Right ventricle myocardium superior (tissue), 1 donor: ENCODE data around the gene PIPOX. TPM values are rescaled to one million over a fixed set of nuclear protein-coding genes. Genes with fewer than 3 reads are reported as not detected.

Experiments used
- ATAC-seq: fragments of 200-7000 bp; cut with Tn5 transposase; one replicate; pipeline ENCODE4 v1.9.1; 2020; ENCODE audit warnings: mild to moderate bottlenecking; ENCODE audit not compliant: poor library complexity
- DNase-seq: peaks from one replicate; pipeline ENCODE4 v3.0.0-alpha.2; 2020
- intact Hi-C: fragments of 100-400 bp; cut with DNase I; formaldehyde crosslinking; loops from one replicate; pipeline ENCODE4 v1.11.2; 2022
- total RNA-seq: library from RNA; stranded (reverse); fragmentation: NEBNext Ultra II Directional; extraction: Animal tissue kit (Norgen Biotek cat#: 25700); gene quantifications from one replicate; pipeline ENCODE4 v1.2.1, GENCODE V29; 2021
- donor health status: DM: no; HTN: yes; CAD: no; lungs with severe emphysema.

Gene PIPOX
- total RNA-seq, 1 donor from 2014 or later = 1.00 TPM

GRCh38 chr17:29016345-29017210, 26.4 kb upstream of the PIPOX start:
- no peak for DNase-seq
- no peak for ATAC-seq
- intact Hi-C loops = no loop called here

GRCh38 chr17:29018788-29019474, 24.0 kb upstream of the PIPOX start:
- intact Hi-C loops = no loop called here
- no peak for DNase-seq
- ATAC-seq = no peak

GRCh38 chr17:29019475-29020181, 23.3 kb upstream of the PIPOX start:
- no peak for ATAC-seq

GRCh38 chr17:29020576-29020975, 22.4 kb upstream of the PIPOX start:
- DNase-seq (no peak), ATAC-seq (no peak)
- intact Hi-C loops = no loop called here

More at GRCh38 chr17:29019475-29020181, 23.3 kb upstream of the PIPOX start:
- DNase-seq = peak; percentile 45
- intact Hi-C loops = no loop called here

- ATAC-seq = no peak
- intact Hi-C loops = no loop called here
- DNase-seq = no peak
These were observed 21.7 kb upstream of the PIPOX start for GRCh38 chr17:29021226-29021625.

GRCh38 chr17:29022074-29022473, 20.9 kb upstream of the PIPOX start:
- DNase-seq = no peak
- ATAC-seq = no peak
- intact Hi-C loops = no loop called here

- ATAC-seq = no peak
- intact Hi-C loops = no loop called here
- DNase-seq = no peak
These were observed 18.5 kb upstream of the PIPOX start for GRCh38 chr17:29024316-29024952.

GRCh38 chr17:29031488-29031887, 11.5 kb upstream of the PIPOX start:
- intact Hi-C loops = no loop called here
- DNase-seq (no peak), ATAC-seq (no peak)

GRCh38 chr17:29032013-29032856, 10.7 kb upstream of the PIPOX start:
- DNase-seq (no peak), ATAC-seq (no peak)
- intact Hi-C loops = no loop called here

- ATAC-seq (no peak), DNase-seq (no peak)
- intact Hi-C loops = no loop called here
These were observed 10.1 kb upstream of the PIPOX start for GRCh38 chr17:29032857-29033197.

- DNase-seq = no peak
- ATAC-seq = no peak
- intact Hi-C loops = no loop called here
These were observed 8.4 kb upstream of the PIPOX start for GRCh38 chr17:29034510-29034909.

- DNase-seq (no peak), ATAC-seq (no peak)
- intact Hi-C loops = no loop called here
These were observed 6.4 kb upstream of the PIPOX start for GRCh38 chr17:29036584-29036983.

- no peak for ATAC-seq
- intact Hi-C loops = no loop called here
- no peak for DNase-seq
These were observed 5.2 kb upstream of the PIPOX start for GRCh38 chr17:29037739-29038084.

- intact Hi-C loops = no loop called here
- ATAC-seq = no peak
- no peak for DNase-seq
These were observed 4.7 kb upstream of the PIPOX start for GRCh38 chr17:29038085-29038795.

- no peak for DNase-seq
These were observed 3.0 kb upstream of the PIPOX start for GRCh38 chr17:29039764-29040598.

GRCh38 chr17:29041091-29041490, 1.9 kb upstream of the PIPOX start:
- no peak for DNase-seq
- no peak for ATAC-seq
- intact Hi-C loops = no loop called here

More at GRCh38 chr17:29039764-29040598, 3.0 kb upstream of the PIPOX start:
- intact Hi-C loops = no loop called here
- ATAC-seq = no peak

- no peak for ATAC-seq
- intact Hi-C loops = no loop called here
These were observed 1.4 kb upstream of the PIPOX start for GRCh38 chr17:29041571-29041970.

More at GRCh38 chr17:29041571-29041970, 1.4 kb upstream of the PIPOX start:
- no peak for DNase-seq
